Kidney (tissue), 14 donors: Measurements from ENCODE around the gene CLDN6. TPM values are rescaled to one million over a fixed set of nuclear protein-coding genes. Genes with fewer than 3 reads are reported as not detected.

Experiments used
- DNase-seq, 5 donors: peaks; one replicate each; pipeline ENCODE4 v3.0.0-alpha.2; 2013 to 2020
- FAIRE-seq: peaks from 2 replicates; lab custom pipeline; 2012; peaks lifted over from hg19 to GRCh38; lab: Jason Lieb, UNC
- H3K27ac ChIP-seq, 2 donors: one replicate each; pipeline ENCODE4 v1.7.0; 2013; ENCODE audit warnings: low read depth in 2 of 2, low read length in 2 of 2, inconsistent platforms in 1 of 2
- H3K27me3 ChIP-seq: one replicate; pipeline ENCODE4 v1.7.1; 2013; ENCODE audit warnings: low read length, inconsistent platforms; ENCODE audit not compliant: control insufficient read depth, insufficient read depth
- H3K36me3 ChIP-seq, 3 donors: one replicate each; pipeline versions ENCODE4 v1.7.0 to v1.7.1; 2013; ENCODE audit warnings: low read length in 3 of 3, control low read depth in 1 of 3, inconsistent platforms in 1 of 3; ENCODE audit not compliant: insufficient read depth in 3 of 3, control insufficient read depth in 2 of 3
- H3K4me1 ChIP-seq, 3 donors: one replicate each; pipeline versions ENCODE4 v1.7.0 to v1.7.1; 2013; ENCODE audit warnings: low read length in 3 of 3, inconsistent platforms in 1 of 3, low read depth in 1 of 3; ENCODE audit not compliant: control insufficient read depth in 2 of 3, insufficient read depth in 2 of 3
- H3K4me3 ChIP-seq, 3 donors: one replicate each; pipeline versions ENCODE4 v1.7.0 to v1.8.1; 2013; ENCODE audit warnings: low read length in 3 of 3, control low read depth in 1 of 3, inconsistent platforms in 1 of 3
- H3K9ac ChIP-seq, 3 donors: one replicate each; pipeline versions ENCODE4 v1.7.0 to v1.7.1; 2013; ENCODE audit warnings: low read length in 3 of 3, control low read depth in 1 of 3, inconsistent platforms in 1 of 3
- H3K9me3 ChIP-seq, 3 donors: one replicate each; pipeline versions ENCODE4 v1.7.0 to v1.7.1; 2013; ENCODE audit warnings: low read length in 3 of 3, control low read depth in 1 of 3, inconsistent platforms in 1 of 3; ENCODE audit not compliant: control insufficient read depth in 2 of 3, insufficient read depth in 1 of 3
- intact Hi-C: fragments of 100-400 bp; cut with DNase I; formaldehyde crosslinking; loops from one replicate; pipeline ENCODE4 v1.11.1; 2022
- polyA plus RNA-seq: library from polyadenylated mRNA; stranded (reverse); fragments of 350-450 nt; fragmentation: Illumina TruSeq; extraction: RNeasy Lipid Tissue Mini Kit (QIAGEN cat#74804); gene quantifications from one replicate; pipeline ENCODE4 v1.2.3, GENCODE V29; 2014; ENCODE audit warnings: low read depth, low replicate concordance; ENCODE audit not compliant: insufficient read depth
- total RNA-seq: library from RNA; stranded (reverse); fragmentation: NEBNext Ultra II Directional; extraction: Animal tissue kit (Norgen Biotek cat#: 25700); gene quantifications from one replicate; pipeline ENCODE4 v1.2.1, GENCODE V29; 2021
- TF ChIP-seq, protein P1 (sequence below): IDR thresholded peaks from 3 replicates; pipeline ENCODE4 v1.5.1; 2012; ENCODE audit warnings: mild to moderate bottlenecking, moderate library complexity, borderline replicate concordance; ENCODE audit not compliant: insufficient read depth; ENCODE audit errors: extremely low read depth
- donor health status: control.
- donor health status: control.
- donor health status: control.
- donor health status: control.
- donor health status: control.
- donor health status: DM: yes; HTN: yes; CAD: no.
- donor health status: Normal renal cell carcinoma (clear cell type).

CLDN6 gene
- total and polyA plus RNA-seq, 2 donors from 2014 or later: 0.47 TPM; not detected in 1

GRCh38 chr16:2969545-2970521 lies 48.1 kb downstream of the CLDN6 start:
- Histone ChIP-seq H3K27me3 (peaks cover 15% of the 10 kb centered on the region), H3K9ac (no peak overlapping the region), H3K9me3 (no peaks in the 10 kb centered on the region), H3K36me3 (no peaks in the 10 kb centered on the region), H3K4me1 (peaks cover 0 to 8% (median 0%) of the 10 kb centered on the region in 3 donors), H3K4me3 (peak overlapping the region; percentile 16 to 54 (median 38)), H3K27ac (no peak overlapping the region)
- DNase-seq: peak in 4 of 5 donors; percentile 39 to 85 (median 68)
- TF ChIP-seq, protein P1, sequence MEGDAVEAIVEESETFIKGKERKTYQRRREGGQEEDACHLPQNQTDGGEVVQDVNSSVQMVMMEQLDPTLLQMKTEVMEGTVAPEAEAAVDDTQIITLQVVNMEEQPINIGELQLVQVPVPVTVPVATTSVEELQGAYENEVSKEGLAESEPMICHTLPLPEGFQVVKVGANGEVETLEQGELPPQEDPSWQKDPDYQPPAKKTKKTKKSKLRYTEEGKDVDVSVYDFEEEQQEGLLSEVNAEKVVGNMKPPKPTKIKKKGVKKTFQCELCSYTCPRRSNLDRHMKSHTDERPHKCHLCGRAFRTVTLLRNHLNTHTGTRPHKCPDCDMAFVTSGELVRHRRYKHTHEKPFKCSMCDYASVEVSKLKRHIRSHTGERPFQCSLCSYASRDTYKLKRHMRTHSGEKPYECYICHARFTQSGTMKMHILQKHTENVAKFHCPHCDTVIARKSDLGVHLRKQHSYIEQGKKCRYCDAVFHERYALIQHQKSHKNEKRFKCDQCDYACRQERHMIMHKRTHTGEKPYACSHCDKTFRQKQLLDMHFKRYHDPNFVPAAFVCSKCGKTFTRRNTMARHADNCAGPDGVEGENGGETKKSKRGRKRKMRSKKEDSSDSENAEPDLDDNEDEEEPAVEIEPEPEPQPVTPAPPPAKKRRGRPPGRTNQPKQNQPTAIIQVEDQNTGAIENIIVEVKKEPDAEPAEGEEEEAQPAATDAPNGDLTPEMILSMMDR: peak; percentile 12
- FAIRE-seq: no peak
- intact Hi-C loops: no loop called here

DNA sequence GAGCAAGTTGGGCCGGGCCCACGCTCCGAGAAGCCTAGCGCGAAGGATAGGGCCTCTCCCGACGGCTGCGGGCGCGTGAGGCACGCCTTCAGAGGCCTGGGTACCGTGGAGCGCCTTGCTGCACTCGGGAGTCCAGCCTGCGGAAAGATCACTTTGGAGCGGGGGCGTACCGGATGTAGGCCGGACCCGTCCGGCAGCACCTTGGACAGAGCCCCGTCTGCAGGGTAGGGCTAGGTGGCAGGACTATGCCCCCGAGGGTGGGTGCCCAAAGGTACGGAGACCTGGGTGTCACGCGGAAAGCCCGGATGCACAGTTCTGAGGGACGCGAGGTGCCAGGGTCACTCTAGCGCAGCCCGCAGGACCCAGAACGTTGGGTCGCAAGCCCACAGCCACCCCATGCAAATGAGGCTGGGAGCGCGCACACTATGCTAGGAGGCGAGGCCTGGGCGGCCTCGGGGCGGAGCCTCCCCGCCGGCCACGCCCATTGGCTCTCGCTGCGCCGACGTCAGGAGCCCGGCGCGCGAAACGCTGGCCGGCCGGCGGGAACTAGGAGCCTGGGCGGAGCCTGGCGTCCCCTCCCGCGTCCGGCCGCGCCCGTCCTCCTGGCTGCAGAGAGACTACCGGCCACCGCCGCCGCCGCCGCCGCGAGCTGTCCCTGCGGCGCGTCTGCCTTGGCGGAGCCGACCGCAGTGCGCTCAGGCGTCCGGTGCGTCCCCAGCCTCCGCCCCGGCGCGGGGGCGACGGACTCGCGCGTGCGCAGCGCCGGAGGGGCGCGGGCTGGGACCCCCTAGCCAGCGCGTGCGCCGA lies 49.0 kb downstream of the CLDN6 start, which contains the start of gene PAQR4:
Gene PAQR4, plus strand, starts transcription at position 611 of the 807 bp plus-strand sequence. CDS start 327 bp downstream, outside the sequence.
- Histone ChIP-seq H3K4me3 (peak within 1 kb of the TSS; percentile 26 to 68 (median 60)), H3K9me3 (no peaks in the 10 kb centered on the region), H3K36me3 (no peaks in the 10 kb centered on the region), H3K4me1 (peaks cover 0 to 15% (median 0%) of the 10 kb centered on the region in 3 donors), H3K9ac (no peak within 1 kb of the TSS), H3K27me3 (peaks cover 15% of the 10 kb centered on the region), H3K27ac (peak within 1 kb of the TSS in 1 of 2 donors; percentile 43)
- intact Hi-C loops: no loop called here
- TF ChIP-seq, protein P1: no peak
- peak; percentile 87 to 95 (median 94) for DNase-seq
- no peak for FAIRE-seq

DNA sequence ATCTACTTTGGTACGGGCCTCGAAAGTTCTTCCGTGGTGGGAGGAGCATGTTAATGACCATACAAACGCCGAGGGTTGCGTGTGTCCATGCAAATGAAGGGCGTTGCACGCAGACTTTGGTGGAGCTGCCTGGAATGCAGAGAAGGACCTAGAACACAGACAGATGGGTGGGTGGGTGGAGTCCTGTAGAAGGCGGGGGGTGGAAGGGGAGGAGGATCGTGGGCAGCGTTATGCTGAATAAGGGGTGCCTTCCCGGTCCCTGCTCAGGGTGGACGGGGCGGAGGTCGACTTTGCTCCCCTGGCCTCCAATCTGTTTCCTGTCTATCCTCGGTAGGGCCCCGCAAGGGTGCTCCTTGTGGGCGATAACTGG lies 49.6 kb downstream of the CLDN6 start:
- H3K27me3 ChIP-seq: peaks cover 15% of the 10 kb centered on the region

More for the DNA sequence above, 49.6 kb downstream of the CLDN6 start:
- FAIRE-seq: no peak
- H3K36me3 ChIP-seq: no peaks in the 10 kb centered on the region
- intact Hi-C loops: no loop called here
- H3K4me1 ChIP-seq: peaks cover 0 to 19% (median 0%) of the 10 kb centered on the region in 3 donors
- no peak overlapping the region for H3K27ac ChIP-seq
- TF ChIP-seq, protein P1: no peak
- no peaks in the 10 kb centered on the region for H3K9me3 ChIP-seq
- H3K9ac ChIP-seq: no peak overlapping the region
- peak overlapping the region in 1 of 3 donors; percentile 68 for H3K4me3 ChIP-seq
- DNase-seq: no peak
